GM18505 (cell line): ENCODE results near the gene RGS7BP.

Experiments used
- ATAC-seq: cut with Tn5 transposase; IDR thresholded peaks from one replicate; pipeline ENCODE4 v1.9.1; 2021; ENCODE audit not compliant: unreplicated experiment
- POLR2A ChIP-seq: IDR thresholded peaks from 4 replicates; pipeline ENCODE4 v1.6.1; 2011; ENCODE audit warnings: borderline replicate concordance; ENCODE audit not compliant: insufficient read depth, insufficient read length; ENCODE audit errors: extremely low read depth

The RGS7BP gene

DNA sequence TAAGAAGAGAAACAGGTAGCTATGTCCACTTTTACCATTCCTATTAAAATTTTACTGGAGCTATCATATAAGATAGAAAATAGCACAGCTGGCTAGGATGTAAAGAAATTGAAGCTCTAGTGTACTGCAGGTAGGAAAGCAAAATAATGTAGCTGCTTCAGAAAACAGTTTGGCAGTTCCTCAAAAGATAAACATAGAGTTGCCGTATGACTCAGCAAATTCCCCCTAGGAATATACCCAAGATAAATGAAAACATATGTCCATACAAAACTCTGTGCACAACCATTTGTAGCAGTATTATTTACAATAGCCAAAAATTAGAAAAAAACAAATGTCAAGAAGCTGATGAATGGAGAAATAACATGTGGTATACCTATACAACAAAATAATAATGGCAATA lies 119.9 kb downstream of the RGS7BP start:
- ATAC-seq, result no peak
- TF ChIP-seq POLR2A, result no peak

DNA sequence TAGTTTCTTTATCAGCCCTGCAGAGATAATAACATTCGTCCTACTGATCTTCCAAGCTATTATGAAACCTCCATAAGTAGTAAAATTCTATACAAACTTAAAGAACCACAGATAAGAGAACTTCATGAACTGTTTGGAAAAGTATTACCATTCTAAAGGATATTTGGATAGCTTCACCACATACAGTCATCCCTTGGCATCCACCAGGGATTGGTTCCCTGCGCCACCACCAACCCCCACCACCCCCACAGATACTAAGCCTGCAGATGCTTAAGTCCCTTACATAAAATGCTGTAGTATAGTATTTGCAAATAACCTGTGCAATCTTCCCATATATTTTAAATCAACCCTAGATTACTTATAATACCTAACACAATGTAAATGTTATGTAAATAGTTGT lies 123.1 kb downstream of the RGS7BP start:
- TF ChIP-seq POLR2A, result no peak
- no peak for ATAC-seq

DNA sequence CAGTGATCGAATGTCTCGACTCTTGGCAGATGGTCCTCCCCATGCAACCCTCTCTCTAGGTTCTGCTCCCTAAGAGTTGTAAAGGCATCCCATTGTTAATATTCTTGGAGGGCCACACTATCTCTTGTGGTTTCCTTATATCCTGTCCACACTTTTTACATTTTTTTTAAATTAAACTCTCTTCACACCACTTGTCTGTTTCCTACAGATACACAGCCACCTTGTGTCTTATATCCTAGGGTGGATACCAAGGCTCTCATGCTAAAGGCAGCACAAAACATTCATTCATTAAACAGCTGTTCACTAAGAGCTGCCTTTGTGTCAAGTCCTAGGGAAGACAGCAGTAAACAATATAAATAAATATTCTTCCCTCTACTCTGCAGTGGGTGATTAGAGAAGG lies 124.0 kb downstream of the RGS7BP start:
- no peak for ATAC-seq
- no peak for TF ChIP-seq POLR2A

DNA sequence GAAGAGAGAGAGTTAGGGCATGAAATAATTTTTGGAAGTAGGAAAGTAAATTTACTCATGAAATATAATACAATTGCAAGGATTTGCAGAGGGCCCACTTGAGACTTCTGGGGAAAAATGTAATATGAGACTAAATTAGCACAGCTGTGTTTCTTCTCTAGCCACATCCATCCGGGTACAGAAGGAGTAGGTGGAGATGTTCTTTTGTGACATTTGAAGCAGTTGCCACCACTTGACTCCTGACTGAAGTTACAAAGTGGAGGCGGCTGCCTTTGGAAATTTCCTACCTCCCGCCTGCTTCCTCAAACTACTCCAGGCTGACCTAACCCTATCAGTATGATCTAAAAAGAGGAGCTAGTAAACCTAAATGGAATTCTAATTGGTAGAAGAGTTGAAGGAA lies 126.4 kb downstream of the RGS7BP start:
- ATAC-seq, result no peak
- no peak for TF ChIP-seq POLR2A

DNA sequence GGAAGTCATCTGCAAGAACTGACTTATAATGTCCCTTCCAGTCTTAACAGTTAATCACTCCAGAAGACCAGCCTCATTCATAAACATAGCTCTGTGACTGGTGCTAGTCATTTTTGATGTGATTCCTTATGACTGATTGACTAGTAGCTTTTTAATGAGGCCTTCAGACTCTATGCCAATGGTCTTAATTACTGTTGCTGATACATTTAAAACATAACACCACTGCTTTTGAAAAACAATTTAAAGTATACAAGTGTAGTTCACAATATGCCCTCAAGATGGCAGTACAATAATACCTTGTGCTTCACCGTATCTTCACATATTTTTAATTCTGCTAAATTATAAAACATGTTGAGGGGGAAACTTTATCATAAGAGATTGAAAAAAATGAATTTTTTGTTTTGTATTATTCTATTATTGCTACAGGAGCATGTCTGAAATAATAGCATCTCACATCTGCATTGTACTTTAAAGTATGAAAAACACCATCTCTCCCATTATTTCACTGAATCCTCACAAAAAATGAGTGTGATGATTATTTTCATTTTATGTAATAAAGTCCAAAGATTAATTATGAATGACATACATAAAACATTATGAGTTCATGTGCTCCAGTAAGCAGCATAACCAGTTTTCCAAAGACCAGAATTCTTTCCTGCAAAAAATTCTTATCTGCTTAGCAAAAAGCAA lies 129.3 kb downstream of the RGS7BP start:
- no peak for TF ChIP-seq POLR2A

DNA sequence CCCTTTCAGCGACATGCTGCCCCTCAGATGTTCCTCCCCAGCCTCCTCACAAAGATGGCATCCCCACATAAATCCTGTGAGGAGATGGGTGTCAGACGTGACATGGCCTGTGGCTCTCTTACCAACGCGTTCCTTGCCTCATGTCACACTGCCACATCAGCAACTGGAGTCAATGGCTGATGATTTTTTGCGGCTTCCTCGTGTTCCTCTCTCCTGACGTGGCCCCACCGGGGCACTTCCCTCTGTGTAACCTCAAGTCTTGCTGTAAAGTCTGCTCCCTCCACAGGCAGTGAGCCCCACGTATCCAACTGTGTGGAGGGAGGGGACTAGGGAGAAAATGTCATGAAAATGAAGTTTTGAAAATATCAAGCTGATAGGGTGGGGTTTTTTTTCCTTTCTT lies 131.3 kb downstream of the RGS7BP start:
- TF ChIP-seq POLR2A, result no peak
- ATAC-seq, result no peak

More for the DNA sequence above, 129.3 kb downstream of the RGS7BP start:
- ATAC-seq, result no peak

DNA sequence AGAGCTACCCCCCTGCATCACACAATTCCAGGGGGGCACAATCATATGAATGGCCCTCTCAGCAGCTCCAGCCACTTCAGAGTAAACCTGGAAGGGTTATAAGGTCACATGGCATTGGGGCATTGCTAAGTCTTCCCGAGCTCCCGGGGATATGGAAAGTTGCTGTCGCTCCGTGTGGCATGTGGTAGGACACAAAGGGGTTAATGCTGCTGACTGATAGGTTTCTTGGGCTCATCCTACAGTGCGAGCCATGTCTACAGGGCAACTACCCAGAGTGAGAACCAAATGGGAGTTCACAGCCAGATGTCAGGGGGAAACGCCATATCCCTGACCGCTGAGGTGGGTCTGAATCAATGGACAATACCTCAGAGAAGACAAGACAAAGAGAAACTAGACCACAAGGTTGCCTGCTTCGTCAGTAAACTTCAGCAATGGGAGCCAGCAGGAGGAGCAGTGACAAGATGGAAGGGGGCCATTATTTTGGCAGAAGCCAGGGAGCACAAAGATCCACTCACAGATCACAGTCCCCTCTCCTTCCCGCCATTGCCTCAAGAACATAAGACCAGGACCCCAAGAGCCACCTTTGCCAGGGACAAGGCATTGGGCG lies 132.1 kb downstream of the RGS7BP start:
- TF ChIP-seq POLR2A, result no peak

DNA sequence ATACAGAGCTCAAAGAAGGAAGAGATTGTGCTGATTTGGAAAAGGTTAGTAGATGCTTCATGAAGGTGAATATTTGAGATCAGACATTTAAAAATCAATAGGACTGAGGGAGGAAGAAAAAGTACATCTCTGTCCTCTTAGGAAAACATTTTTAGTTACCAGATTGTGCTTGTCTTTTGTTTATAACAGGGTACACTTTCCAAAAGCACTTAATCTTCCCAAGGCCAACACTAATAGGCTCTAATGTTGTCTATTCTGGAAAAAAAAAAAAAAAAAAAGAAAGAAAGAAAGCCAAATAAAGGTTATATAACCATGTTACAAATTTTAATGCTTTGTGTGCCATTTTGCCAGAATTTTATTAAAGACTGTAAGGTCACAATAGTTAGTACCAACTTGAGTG lies 139.0 kb downstream of the RGS7BP start:
- no peak for TF ChIP-seq POLR2A
- no peak for ATAC-seq

More for the DNA sequence above, 132.1 kb downstream of the RGS7BP start:
- no peak for ATAC-seq

DNA sequence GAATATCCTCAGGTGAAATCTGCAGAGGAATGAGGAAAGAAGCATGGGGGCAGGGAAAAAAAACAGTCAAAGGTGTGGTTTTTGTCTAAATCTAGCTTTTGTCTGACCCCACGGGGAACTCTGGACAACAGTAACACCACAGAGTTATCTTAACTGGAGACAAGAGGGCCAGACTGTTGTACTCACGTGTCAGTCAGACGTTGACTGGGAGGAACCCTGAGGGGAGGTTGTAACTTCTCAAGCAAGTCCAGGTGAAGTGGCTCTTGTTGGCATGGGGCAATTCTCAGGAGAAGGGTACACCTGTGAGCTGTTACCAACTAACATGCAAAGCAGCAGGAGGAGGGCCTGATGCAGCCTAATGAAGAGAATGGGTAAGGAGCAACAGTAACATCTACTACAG lies 140.4 kb downstream of the RGS7BP start:
- TF ChIP-seq POLR2A, result no peak

DNA sequence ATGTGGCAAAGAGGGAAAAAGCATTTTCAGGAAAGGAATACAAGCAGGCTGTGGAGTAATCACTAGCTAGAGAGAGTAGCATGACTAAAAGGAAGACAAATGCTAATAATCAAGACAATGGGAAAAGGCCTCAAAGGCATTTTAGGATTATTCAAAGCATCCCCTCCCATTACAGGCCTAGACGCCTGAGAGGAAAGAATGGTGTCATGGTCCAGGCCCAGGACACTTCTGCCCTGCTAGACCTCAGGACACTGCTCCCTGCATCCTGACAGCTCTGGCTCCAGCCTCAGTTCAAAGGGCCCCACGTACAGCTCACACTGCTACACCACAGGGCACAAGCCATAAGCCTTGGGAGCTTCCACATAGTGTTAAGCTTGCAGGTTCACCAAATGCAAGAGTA lies 143.7 kb downstream of the RGS7BP start:
- ATAC-seq, result no peak

More for the DNA sequence above, 140.4 kb downstream of the RGS7BP start:
- ATAC-seq, result no peak

DNA sequence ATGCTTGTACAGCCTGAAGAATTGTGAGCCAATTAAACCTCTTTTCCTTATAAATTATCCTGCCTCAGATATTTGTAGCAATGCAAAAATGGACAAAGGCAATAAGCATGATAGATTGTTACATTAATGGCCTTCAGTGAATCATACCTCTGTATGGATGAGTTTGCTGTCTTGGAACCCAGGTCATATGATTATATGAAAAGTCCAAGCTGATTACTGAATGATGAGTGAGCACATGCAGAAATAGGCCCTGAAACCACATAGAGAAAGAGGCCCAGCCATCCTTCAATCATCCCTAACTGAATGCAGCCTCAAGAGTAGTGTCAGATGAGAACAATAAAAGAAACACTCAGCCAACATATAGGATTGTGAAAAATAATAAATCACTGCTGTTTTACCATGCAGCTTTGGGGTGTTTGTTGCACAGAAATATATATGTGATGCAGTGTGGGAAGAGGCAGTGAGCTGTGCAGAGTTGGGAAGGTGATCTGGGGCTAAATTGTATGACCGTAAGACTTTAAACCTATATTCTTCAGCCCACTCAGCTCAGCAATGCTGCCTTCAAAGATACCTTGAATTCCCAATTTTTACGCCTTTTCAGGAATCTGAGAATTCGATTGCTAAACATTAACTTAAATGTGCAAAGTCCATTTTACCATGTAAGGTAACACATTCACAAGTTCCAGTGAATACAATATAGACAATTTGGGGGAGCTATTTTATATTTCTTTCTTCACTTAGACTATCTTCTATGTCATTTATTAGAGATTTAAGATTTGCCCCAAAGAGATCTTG lies 148.1 kb downstream of the RGS7BP start:
- TF ChIP-seq POLR2A, result no peak
- ATAC-seq, result no peak

More for the DNA sequence above, 143.7 kb downstream of the RGS7BP start:
- TF ChIP-seq POLR2A, result no peak

DNA sequence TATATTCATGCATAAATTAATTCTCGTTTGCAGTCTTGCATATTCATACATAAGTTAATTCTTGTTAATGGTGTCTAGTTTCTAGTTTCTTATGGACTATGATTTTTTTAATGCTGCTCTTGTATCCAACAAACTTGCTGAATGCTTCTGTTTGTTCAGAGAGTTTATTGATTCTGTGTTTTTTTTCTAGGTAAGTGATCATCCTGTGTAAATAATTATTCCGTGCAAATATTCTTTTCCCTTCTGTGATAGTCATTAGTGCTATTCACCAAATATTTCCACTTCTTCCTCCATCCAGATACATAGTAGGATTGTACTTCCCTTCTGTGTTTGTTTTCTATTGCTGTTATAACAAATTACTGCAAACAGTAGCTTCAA lies 148.7 kb downstream of the RGS7BP start:
- no peak for ATAC-seq
- TF ChIP-seq POLR2A, result no peak

DNA sequence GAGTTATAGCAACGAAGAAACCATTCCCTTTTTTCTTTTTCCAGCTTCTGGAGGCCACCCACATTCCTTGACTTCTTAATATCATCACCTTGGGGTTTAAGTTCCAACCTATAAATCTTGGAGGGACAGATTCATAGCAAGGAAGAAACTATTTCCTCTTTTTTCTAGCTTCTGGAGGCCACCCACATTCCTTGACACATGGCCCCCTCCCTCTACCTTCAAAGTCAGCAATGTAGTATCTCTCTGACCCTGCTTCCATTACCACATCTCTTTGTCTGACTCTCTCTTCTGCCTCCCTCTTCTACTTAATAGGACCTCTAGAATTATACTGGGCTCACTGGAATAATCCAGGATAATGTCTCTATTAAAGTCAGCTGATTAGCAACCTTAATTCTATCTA lies 149.8 kb downstream of the RGS7BP start:
- no peak for TF ChIP-seq POLR2A
- no peak for ATAC-seq

DNA sequence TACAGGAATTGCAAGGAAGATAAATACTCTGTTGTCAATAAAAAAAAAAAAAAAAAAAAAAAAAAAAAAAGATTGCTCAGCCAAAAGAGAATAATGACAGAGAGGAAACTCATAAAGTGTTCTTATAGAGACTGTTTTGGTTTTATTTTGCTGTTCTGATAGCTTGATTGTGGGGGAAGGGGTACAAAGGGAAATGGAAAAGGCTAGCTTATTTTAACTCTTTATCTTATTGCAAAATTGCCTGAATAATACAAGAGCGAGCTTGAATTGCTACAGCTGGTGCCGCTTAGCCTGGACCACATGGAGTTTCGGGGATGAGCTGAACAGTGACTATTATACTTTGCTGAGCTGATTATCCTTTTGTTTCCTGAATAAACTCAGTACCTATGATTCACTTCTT lies 153.5 kb downstream of the RGS7BP start:
- ATAC-seq, result no peak
- TF ChIP-seq POLR2A, result no peak
